GM23248 (cell line): Measurements from ENCODE around the gene MYO3A. TPM values are rescaled to one million over a fixed set of nuclear protein-coding genes. Genes with fewer than 3 reads are reported as not detected.

Experiments
- DNase-seq: peaks from one replicate; pipeline ENCODE4 v3.0.0-alpha.2; 2015
- H2AFZ ChIP-seq: fragments of 200-600 bp; sonication (generic); 2 replicates; pipeline ENCODE4 v1.6.1; 2016; ENCODE audit warnings: antibody characterized with exemption
- H3F3A ChIP-seq: fragments of 200-600 bp; sonication (generic); 2 replicates; pipeline ENCODE4 v1.6.1; 2016; ENCODE audit warnings: mild to moderate bottlenecking, antibody characterized with exemption, mixed run types; ENCODE audit not compliant: insufficient read depth
- H3K27ac ChIP-seq: fragments of 200-600 bp; sonication (generic); 2 replicates; pipeline ENCODE4 v1.5.1; 2016; ENCODE audit warnings: mild to moderate bottlenecking
- H3K27me3 ChIP-seq: fragments of 200-600 bp; sonication (generic); replicated peaks from 2 replicates; pipeline ENCODE4 v1.6.1; 2016; ENCODE audit warnings: mild to moderate bottlenecking; ENCODE audit not compliant: insufficient read depth
- H3K36me3 ChIP-seq: fragments of 200-600 bp; sonication (generic); 2 replicates; pipeline ENCODE4 v1.6.1; 2016; ENCODE audit warnings: low read depth, mild to moderate bottlenecking
- H3K4me1 ChIP-seq: fragments of 200-600 bp; sonication (generic); 2 replicates; pipeline ENCODE4 v1.6.1; 2016; ENCODE audit warnings: mild to moderate bottlenecking; ENCODE audit not compliant: insufficient read depth
- H3K4me2 ChIP-seq: fragments of 200-600 bp; sonication (generic); one replicate; pipeline ENCODE4 v1.6.1; 2016; ENCODE audit warnings: mild to moderate bottlenecking; ENCODE audit not compliant: unreplicated experiment
- H3K4me3 ChIP-seq: fragments of 200-600 bp; sonication (generic); 2 replicates; pipeline ENCODE4 v1.5.1; 2016; ENCODE audit warnings: mild to moderate bottlenecking
- H3K79me2 ChIP-seq: fragments of 200-600 bp; sonication (generic); 2 replicates; pipeline ENCODE4 v1.6.1; 2016; ENCODE audit warnings: mild to moderate bottlenecking; ENCODE audit not compliant: insufficient read depth
- H3K9ac ChIP-seq: fragments of 200-600 bp; sonication (generic); 2 replicates; pipeline ENCODE4 v1.6.1; 2016; ENCODE audit warnings: mild to moderate bottlenecking
- H3K9me2 ChIP-seq: fragments of 200-600 bp; sonication (generic); 2 replicates; pipeline ENCODE4 v1.6.1; 2016; ENCODE audit warnings: mixed run types, mild to moderate bottlenecking, moderate library complexity; ENCODE audit not compliant: insufficient read depth
- H3K9me3 ChIP-seq: fragments of 200-600 bp; sonication (generic); one replicate; pipeline ENCODE4 v1.6.1; 2017; ENCODE audit warnings: low read depth
- H4K20me1 ChIP-seq: fragments of 200-600 bp; sonication (generic); 2 replicates; pipeline ENCODE4 v1.6.0; 2016; ENCODE audit not compliant: insufficient read depth
- EZH2 ChIP-seq: fragments of 200-600 bp; sonication (generic); IDR thresholded peaks from 2 replicates; pipeline ENCODE4 v1.6.1; 2018; ENCODE audit warnings: antibody characterized with exemption, mild to moderate bottlenecking; ENCODE audit not compliant: insufficient read depth, poor library complexity, severe bottlenecking
- EZH2phosphoT487 ChIP-seq: fragments of 200-600 bp; sonication (generic); IDR thresholded peaks from 2 replicates; pipeline ENCODE4 v1.6.1; 2018; ENCODE audit warnings: antibody characterized with exemption, moderate library complexity, mild to moderate bottlenecking, low read depth; ENCODE audit not compliant: insufficient read depth
- WGBS, 2 experiments: methylation state at CpG; one replicate each; pipeline ENCODE4 v1.1.6; 2015 to 2017; ENCODE audit warnings: low lambda C conversion rate in 2 of 2, low coverage in 1 of 2; ENCODE audit errors: missing lambda C conversion rate in 2 of 2; 5-methylcytosine and 5-hydroxymethylcytosine counted together
- in situ Hi-C: fragments of 300-500 bp; cut with MboI; formaldehyde crosslinking; loops from 2 replicates; pipeline ENCODE4 v1.15.0; 2020
- polyA plus RNA-seq: library from polyadenylated mRNA; unstranded; fragments of >200 nt; fragmentation: Nextera tagmentation; extraction: Ambion mirVana; gene quantifications from 2 replicates; pipeline ENCODE4 v1.2.1, GENCODE V29; 2016
- total RNA-seq: library from RNA; depleted of rRNA; stranded (reverse); fragments of >200 nt; shearing (Covaris generic); gene quantifications from 2 replicates; pipeline ENCODE4 v1.2.3, GENCODE V29; 2014

The MYO3A gene
- total and polyA plus RNA-seq, 2 experiments from 2014 or later = not detected

DNA sequence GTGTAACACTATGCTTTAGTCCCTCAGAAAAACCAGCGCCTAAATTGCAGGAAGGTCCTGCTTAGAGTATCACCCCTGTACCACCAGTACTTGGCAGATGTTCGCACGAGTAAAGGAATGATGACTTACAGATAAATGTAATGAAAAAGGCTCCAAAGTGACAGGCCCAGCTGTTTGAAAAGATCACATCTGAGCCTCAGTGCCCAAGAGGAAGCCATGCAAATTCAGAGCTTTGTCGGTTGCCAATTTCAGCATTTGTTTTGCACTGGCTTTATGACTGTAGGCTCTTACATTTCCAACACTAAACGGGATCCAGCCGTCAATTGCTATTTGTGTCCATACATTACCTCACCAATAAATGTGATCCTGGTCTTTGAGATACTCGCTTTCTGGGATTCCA, 222.0 kb downstream of the MYO3A start:
- H3K9me3 ChIP-seq = no peaks in the 10 kb centered on the region
- H3K9me2 ChIP-seq = no peaks in the 10 kb centered on the region
- TF ChIP-seq EZH2 (no peak), EZH2phosphoT487 (no peak)
- H3K9ac ChIP-seq = no peak overlapping the region
- DNase-seq = no peak
- H4K20me1 ChIP-seq = no peaks in the 10 kb centered on the region
- H3K27me3 ChIP-seq = no peaks in the 10 kb centered on the region
- H3K4me3 ChIP-seq = no peak overlapping the region
- 4 to 8% methylated on average over 7 of the region's 7 CpGs for WGBS, 2 experiments
- no peak overlapping the region for H2AFZ ChIP-seq
- no peaks in the 10 kb centered on the region for H3K36me3 ChIP-seq
- no peaks in the 10 kb centered on the region for H3F3A ChIP-seq
- in situ Hi-C loops = no loop called here
- no peaks in the 10 kb centered on the region for H3K79me2 ChIP-seq
- H3K27ac ChIP-seq = no peak overlapping the region
- no peaks in the 10 kb centered on the region for H3K4me1 ChIP-seq
- H3K4me2 ChIP-seq = no peak overlapping the region

DNA sequence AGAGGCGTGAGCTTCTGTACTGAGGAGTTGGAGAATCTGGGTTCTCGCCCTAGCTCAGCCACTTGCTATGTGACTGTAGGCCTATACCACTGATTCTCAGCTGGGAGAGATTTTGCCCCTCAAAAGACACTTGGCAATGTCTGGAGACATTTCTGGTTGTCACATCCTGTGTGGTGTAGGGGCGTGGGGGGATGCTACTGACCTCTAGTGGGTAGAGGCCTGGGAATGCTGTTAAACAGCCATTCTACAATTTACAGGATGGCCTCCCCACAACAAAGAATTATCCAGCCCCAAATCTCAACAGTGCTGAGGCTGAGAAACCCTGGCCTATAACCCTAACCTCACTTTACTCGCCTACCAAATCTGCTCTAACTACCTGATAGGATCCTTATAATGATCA, 223.7 kb downstream of the MYO3A start:
- Histone ChIP-seq H3F3A (no peaks in the 10 kb centered on the region), H3K36me3 (no peaks in the 10 kb centered on the region), H3K9me2 (no peaks in the 10 kb centered on the region), H3K79me2 (no peaks in the 10 kb centered on the region), H3K4me1 (no peaks in the 10 kb centered on the region), H3K9me3 (no peaks in the 10 kb centered on the region), H3K4me2 (no peak overlapping the region), H3K27me3 (no peaks in the 10 kb centered on the region), H3K27ac (no peak overlapping the region), H3K4me3 (no peak overlapping the region), H3K9ac (no peak overlapping the region), H2AFZ (no peak overlapping the region), H4K20me1 (no peaks in the 10 kb centered on the region)
- no peak for DNase-seq
- in situ Hi-C loops = no loop called here
- TF ChIP-seq EZH2phosphoT487 (no peak), EZH2 (no peak)
- WGBS, 2 experiments = 7 to 11% methylated on average over 4 of the region's 4 CpGs

DNA sequence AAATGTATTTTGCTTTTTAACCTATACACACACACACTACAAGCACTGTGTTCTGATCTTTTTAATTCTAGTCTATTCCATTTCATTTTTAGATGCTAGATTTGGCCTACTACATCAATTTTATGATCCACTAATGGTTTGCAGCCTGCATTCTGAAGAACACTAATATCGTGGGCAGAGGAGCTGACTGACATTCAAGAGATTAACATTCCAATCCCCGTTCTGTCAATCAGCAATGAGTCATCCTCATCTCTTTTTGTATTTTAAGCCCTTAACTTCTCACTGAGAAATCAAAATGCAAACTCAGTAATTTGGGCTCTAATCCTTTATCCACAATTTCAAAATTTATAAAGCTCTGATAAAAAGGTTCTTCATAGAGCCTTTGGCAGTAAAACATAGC, 235.4 kb downstream of the MYO3A start:
- Histone ChIP-seq H3K9me2 (no peaks in the 10 kb centered on the region), H3K4me1 (no peaks in the 10 kb centered on the region), H3K9ac (no peak overlapping the region), H3K36me3 (no peaks in the 10 kb centered on the region), H3K79me2 (no peaks in the 10 kb centered on the region), H3K27ac (no peak overlapping the region), H3K27me3 (no peaks in the 10 kb centered on the region), H2AFZ (no peak overlapping the region), H3K4me3 (no peak overlapping the region), H3K9me3 (no peaks in the 10 kb centered on the region), H3K4me2 (no peak overlapping the region), H3F3A (no peaks in the 10 kb centered on the region), H4K20me1 (no peaks in the 10 kb centered on the region)
- in situ Hi-C loops = no loop called here
- DNase-seq = no peak
- no peak for TF ChIP-seq EZH2phosphoT487
- 2 to 8% methylated on average over 2 of the region's 2 CpGs for WGBS, 2 experiments

DNA sequence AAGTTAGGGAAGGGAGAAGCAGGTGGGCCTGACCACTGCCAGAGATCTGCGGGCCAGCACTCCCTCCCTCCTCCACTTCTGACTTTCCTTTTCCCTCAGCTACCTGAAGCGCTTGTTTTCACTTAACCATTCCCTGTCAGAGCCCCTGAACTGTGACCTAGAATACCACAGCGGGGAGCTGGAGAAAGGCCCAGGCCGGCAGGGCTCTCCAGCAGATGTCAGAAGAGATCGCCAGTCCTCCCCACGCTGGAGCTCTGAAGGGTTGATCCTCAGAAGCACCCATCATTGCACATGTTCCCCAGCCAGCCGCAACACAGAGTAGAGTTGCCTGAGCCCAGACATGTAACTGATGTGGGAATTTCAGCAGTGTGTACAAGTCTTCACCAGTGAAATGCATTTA, 238.1 kb downstream of the MYO3A start:
- H3K36me3 ChIP-seq = no peaks in the 10 kb centered on the region
- no peak overlapping the region for H3K9ac ChIP-seq
- H3K27ac ChIP-seq = no peak overlapping the region
- no peaks in the 10 kb centered on the region for H3F3A ChIP-seq
- no peaks in the 10 kb centered on the region for H3K27me3 ChIP-seq
- H3K9me3 ChIP-seq = no peaks in the 10 kb centered on the region
- no peak overlapping the region for H3K4me3 ChIP-seq
- in situ Hi-C loops = no loop called here
- no peak for DNase-seq
- no peak overlapping the region for H3K4me2 ChIP-seq
- H2AFZ ChIP-seq = no peak overlapping the region
- no peaks in the 10 kb centered on the region for H3K9me2 ChIP-seq
- no peaks in the 10 kb centered on the region for H3K79me2 ChIP-seq
- H4K20me1 ChIP-seq = no peaks in the 10 kb centered on the region
- TF ChIP-seq EZH2 (no peak), EZH2phosphoT487 (no peak)
- WGBS, 2 experiments = 7 to 25% methylated on average over 7 of the region's 7 CpGs
- H3K4me1 ChIP-seq = no peaks in the 10 kb centered on the region

DNA sequence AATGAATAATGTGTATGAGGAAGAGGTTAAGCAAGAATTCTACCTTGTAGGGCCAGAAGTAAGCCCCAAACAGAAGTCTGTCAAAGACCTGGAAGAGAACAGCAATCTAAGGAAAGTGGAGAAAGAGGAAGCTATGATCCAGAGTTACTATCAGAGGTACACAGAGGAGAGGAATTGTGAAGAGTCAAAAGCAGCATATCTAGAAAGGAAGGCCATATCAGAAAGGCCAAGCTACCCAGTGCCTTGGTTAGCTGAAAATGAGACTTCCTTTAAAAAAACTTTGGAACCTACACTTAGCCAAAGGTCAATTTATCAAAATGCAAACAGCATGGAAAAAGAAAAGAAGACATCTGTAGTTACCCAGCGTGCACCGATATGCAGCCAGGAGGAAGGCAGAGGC, 239.8 kb downstream of the MYO3A start:
- no peaks in the 10 kb centered on the region for H3K9me2 ChIP-seq
- TF ChIP-seq EZH2phosphoT487 (no peak), EZH2 (no peak)
- DNase-seq = no peak
- no peaks in the 10 kb centered on the region for H3K27me3 ChIP-seq
- H2AFZ ChIP-seq = no peak overlapping the region
- H3K27ac ChIP-seq = no peak overlapping the region
- no peaks in the 10 kb centered on the region for H4K20me1 ChIP-seq
- H3K79me2 ChIP-seq = no peaks in the 10 kb centered on the region
- H3K4me3 ChIP-seq = no peak overlapping the region
- no peak overlapping the region for H3K9ac ChIP-seq
- in situ Hi-C loops = no loop called here
- H3K4me2 ChIP-seq = no peak overlapping the region
- no peaks in the 10 kb centered on the region for H3K36me3 ChIP-seq
- H3K4me1 ChIP-seq = no peaks in the 10 kb centered on the region
- no peaks in the 10 kb centered on the region for H3K9me3 ChIP-seq
- H3F3A ChIP-seq = no peaks in the 10 kb centered on the region
- 7 to 20% methylated on average over 2 of the region's 2 CpGs for WGBS, 2 experiments
